Subcutaneous adipose tissue (tissue), 4 donors: ENCODE data around the gene GMCL1. TPM values are rescaled to one million over a fixed set of nuclear protein-coding genes. Genes with fewer than 3 reads are reported as not detected.

Experiments
- total RNA-seq, 4 donors: library from RNA; depleted of rRNA; stranded (reverse); fragments of >200 nt; gene quantifications; one replicate each; pipeline ENCODE4 v1.1.0, GENCODE V29; 2016
- TF ChIP-seq, protein P1 (sequence below): fragments of 450-650 bp; IDR thresholded peaks from one replicate; pipeline ENCODE4 v1.5.1; 2016; ENCODE audit warnings: low read depth, mild to moderate bottlenecking, control low read depth, antibody characterized with exemption, moderate library complexity

Gene GMCL1
- total RNA-seq, 4 donors from 2014 or later: 17.4 to 30.2 (median 20.6) TPM

DNA sequence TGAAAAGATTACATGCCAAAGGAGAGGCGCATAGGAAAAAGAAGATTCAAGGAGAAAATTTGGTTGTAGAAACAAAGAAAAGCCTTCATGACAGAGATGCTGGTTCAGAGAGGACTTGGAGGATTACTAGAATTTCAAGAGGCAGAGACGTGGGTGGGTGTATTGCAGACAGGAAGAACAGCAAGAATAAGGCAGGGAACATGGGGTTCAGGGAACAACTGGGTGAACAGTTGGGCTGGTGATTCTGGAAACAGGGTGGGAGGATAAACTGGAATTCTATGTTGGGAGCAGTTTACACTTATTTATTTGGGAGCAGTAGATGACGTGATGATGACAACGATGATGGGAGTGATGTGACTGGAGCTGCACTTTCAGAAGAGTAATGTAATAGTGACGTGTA is 18.4 kb upstream of the GMCL1 start:
- TF ChIP-seq, protein P1, sequence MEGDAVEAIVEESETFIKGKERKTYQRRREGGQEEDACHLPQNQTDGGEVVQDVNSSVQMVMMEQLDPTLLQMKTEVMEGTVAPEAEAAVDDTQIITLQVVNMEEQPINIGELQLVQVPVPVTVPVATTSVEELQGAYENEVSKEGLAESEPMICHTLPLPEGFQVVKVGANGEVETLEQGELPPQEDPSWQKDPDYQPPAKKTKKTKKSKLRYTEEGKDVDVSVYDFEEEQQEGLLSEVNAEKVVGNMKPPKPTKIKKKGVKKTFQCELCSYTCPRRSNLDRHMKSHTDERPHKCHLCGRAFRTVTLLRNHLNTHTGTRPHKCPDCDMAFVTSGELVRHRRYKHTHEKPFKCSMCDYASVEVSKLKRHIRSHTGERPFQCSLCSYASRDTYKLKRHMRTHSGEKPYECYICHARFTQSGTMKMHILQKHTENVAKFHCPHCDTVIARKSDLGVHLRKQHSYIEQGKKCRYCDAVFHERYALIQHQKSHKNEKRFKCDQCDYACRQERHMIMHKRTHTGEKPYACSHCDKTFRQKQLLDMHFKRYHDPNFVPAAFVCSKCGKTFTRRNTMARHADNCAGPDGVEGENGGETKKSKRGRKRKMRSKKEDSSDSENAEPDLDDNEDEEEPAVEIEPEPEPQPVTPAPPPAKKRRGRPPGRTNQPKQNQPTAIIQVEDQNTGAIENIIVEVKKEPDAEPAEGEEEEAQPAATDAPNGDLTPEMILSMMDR: no peak

DNA sequence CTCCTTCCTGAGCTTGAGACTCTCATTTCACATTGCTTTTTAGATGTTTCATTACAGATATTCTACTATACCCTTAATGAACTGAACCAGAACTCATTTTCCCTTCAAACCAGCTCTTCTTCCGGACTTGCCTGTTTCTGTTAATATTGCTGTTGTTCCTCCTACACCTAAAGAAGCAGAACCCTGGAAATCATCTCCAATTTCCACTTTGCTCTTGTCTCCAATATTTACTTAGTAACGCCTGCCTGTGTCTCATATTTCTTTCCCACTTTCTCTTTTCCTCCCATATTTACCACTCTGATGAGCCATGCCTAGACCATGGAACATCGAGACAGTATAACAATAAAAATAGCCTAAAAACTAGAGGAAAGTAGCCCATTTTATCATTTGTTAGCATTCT is 17.9 kb upstream of the GMCL1 start:
- TF ChIP-seq, protein P1: no peak

- TF ChIP-seq, protein P1: no peak
Measured at GRCh38 chr2:69815717-69816116, 13.7 kb upstream of the GMCL1 start.

DNA sequence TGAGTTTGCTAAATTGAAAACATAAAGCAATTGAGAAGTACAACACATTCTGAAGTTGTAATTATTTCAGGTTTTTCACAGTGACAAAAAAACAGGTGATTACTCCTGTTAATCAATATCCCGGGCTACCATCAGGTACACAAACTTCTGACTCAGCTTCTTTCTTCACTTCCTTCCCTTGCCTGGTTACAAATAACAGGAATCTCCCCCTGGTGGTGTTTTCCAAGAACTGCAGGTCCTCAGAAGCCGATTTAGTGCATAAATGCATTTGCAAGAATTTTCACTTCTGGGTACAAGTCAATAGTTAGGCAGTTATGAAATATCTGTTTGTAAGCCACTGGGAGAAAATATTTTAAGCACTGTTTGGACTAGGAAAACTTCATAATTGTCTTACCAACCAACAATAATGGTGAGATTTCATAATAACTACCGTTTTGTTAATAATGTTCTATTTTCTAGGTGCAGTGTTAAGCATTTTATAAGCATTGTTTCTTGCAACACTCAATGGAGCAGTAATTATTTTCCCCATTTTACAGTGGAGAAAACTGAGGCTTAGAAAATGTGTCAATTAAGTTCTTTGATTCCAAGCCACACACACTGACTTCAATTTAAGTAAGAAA is 12.4 kb upstream of the GMCL1 start:
- TF ChIP-seq, protein P1: no peak

DNA sequence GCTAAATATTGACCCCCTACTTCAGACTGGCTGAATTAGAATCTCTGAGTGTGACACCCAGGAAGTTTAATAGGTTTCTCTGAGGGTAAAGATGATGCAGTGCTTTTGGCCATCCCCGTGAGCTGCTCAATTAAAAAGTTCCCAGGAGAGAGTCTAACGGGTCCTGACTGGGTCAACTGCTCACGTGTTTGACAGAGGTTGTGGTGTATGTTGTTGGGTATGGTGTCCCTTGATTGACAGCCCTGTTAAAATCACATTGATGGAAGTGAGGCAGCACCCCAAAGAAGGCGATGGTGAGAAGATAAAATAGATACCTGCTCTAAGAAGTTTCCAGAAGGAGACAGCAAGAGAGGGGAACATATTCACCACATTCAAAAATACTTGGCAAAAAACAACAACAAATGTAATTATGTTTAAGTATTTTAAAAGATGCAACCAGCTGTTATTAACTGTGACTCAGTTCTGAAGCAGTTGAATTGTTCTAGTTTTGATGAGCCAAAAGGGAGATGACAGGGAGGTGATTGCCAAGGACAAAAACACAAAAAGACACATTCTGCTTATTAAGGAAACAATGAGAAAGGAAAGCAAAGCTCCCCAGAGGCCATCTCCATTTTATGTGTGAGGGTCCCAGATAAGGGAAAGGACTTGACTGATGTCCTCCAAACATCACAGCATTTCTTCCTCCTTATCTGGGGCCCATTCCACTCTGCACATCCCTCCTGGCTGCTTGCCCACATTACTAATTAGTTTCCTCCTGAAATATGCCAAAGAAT is 11.5 kb upstream of the GMCL1 start:
- TF ChIP-seq, protein P1: no peak

GRCh38 chr2:69827796-69828540 is 1.5 kb upstream of the GMCL1 start:
- TF ChIP-seq, protein P1: no peak

DNA sequence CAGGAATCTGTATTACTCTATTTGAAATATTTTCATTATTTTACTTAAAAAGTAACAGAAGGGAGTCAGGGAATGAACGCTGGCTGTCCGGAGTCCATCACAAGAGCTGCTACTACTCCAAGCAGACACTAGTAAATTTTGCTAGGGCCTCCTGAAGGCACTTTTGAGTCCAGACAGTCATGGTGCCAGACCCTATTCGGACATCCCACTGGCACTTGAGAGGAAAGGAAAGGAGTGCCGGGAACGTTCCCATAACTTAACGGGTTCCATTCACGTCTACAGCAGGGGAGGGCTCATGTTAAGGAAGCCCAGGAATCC is 563 bp upstream of the GMCL1 start:
- TF ChIP-seq, protein P1: no peak
